BE2C (cell line): ENCODE data around the gene UNC93B1.
A peak's percentile ranks its signal among the peaks of the same experiment; 100 is the strongest.

ENCODE experiments used
- DNase-seq: peaks from one replicate; pipeline ENCODE4 v3.0.0-alpha.2; 2020
- H3K27me3 ChIP-seq: fragments of 250-450 bp; sonication (Bioruptor Pico); 2 replicates; pipeline ENCODE4 v1.5.1; 2020; ENCODE audit warnings: mild to moderate bottlenecking
- H3K36me3 ChIP-seq: fragments of 250-450 bp; sonication (Bioruptor Pico); 2 replicates; pipeline ENCODE4 v1.5.1; 2020; ENCODE audit warnings: mild to moderate bottlenecking
- H3K4me1 ChIP-seq: fragments of 250-450 bp; sonication (Bioruptor Pico); 2 replicates; pipeline ENCODE4 v1.5.1; 2020
- H3K4me3 ChIP-seq: 2 replicates; pipeline ENCODE4 v1.5.1; 2011; ENCODE audit warnings: low read depth, low read length
- H3K9me3 ChIP-seq: fragments of 250-450 bp; sonication (Bioruptor Pico); 2 replicates; pipeline ENCODE4 v1.5.1; 2020
- CTCF ChIP-seq: IDR thresholded peaks from 2 replicates; pipeline ENCODE4 v1.5.1; 2012; ENCODE audit warnings: mild to moderate bottlenecking, low read depth, low read length

Gene UNC93B1

GRCh38 chr11:68016161-68016903, 12.4 kb upstream of the UNC93B1 start:
- Histone ChIP-seq H3K9me3 (no peaks in the 10 kb centered on the region), H3K27me3 (no peaks in the 10 kb centered on the region), H3K4me1 (peaks cover 6% of the 10 kb centered on the region), H3K4me3 (no peak overlapping the region), H3K36me3 (no peaks in the 10 kb centered on the region)
- peak; percentile 18; the same call in 1 of the 2 replicates for TF ChIP-seq CTCF
- DNase-seq, result peak; percentile 68

- Histone ChIP-seq H3K4me1 (peaks cover 11% of the 10 kb centered on the region), H3K27me3 (no peaks in the 10 kb centered on the region), H3K9me3 (no peaks in the 10 kb centered on the region), H3K36me3 (no peaks in the 10 kb centered on the region), H3K4me3 (no peak overlapping the region)
- TF ChIP-seq CTCF, result no peak
- no peak for DNase-seq
Measured at GRCh38 chr11:68015467-68015866, 11.6 kb upstream of the UNC93B1 start.

- Histone ChIP-seq H3K4me1 (peaks cover 14% of the 10 kb centered on the region), H3K4me3 (no peak overlapping the region)
Measured at GRCh38 chr11:68014947-68015447, 11.1 kb upstream of the UNC93B1 start.

GRCh38 chr11:68014157-68014946, 10.5 kb upstream of the UNC93B1 start:
- no peaks in the 10 kb centered on the region for H3K27me3 ChIP-seq
- peaks cover 20% of the 10 kb centered on the region for H3K4me1 ChIP-seq
- no peaks in the 10 kb centered on the region for H3K36me3 ChIP-seq
- H3K4me3 ChIP-seq, result no peak overlapping the region
- TF ChIP-seq CTCF, result no peak
- DNase-seq, result no peak
- H3K9me3 ChIP-seq, result no peaks in the 10 kb centered on the region

More at GRCh38 chr11:68014947-68015447, 11.1 kb upstream of the UNC93B1 start:
- no peak for DNase-seq
- no peak for TF ChIP-seq CTCF
- no peaks in the 10 kb centered on the region for H3K27me3 ChIP-seq
- no peaks in the 10 kb centered on the region for H3K36me3 ChIP-seq
- H3K9me3 ChIP-seq, result no peaks in the 10 kb centered on the region

GRCh38 chr11:68013611-68014156, 9.8 kb upstream of the UNC93B1 start:
- DNase-seq, result no peak
- H3K9me3 ChIP-seq, result no peaks in the 10 kb centered on the region
- H3K4me3 ChIP-seq, result no peak overlapping the region
- no peaks in the 10 kb centered on the region for H3K36me3 ChIP-seq
- TF ChIP-seq CTCF, result no peak
- no peaks in the 10 kb centered on the region for H3K27me3 ChIP-seq
- H3K4me1 ChIP-seq, result peaks cover 27% of the 10 kb centered on the region
